ENCODE measurements around the gene CAPN5.

- no peak for TF ChIP-seq CTCF (IDR thresholded peaks at IDR 0.05 in 8 of 11, conservative IDR thresholded peaks at IDR 0.05 in 3 of 11)
- TF ChIP-seq POLR2A (IDR thresholded peaks at IDR 0.05) = no peak
Observed at GRCh38 chr11:77029829-77030228, 36.9 kb upstream of the CAPN5 start.
